Midbrain (tissue), 1 donor: ENCODE data around the gene SRSF11.

Source experiments
- DNase-seq: peaks from one replicate; lab custom pipeline; 2025; lab: John Stamatoyannopoulos, UW

SRSF11 gene

DNA sequence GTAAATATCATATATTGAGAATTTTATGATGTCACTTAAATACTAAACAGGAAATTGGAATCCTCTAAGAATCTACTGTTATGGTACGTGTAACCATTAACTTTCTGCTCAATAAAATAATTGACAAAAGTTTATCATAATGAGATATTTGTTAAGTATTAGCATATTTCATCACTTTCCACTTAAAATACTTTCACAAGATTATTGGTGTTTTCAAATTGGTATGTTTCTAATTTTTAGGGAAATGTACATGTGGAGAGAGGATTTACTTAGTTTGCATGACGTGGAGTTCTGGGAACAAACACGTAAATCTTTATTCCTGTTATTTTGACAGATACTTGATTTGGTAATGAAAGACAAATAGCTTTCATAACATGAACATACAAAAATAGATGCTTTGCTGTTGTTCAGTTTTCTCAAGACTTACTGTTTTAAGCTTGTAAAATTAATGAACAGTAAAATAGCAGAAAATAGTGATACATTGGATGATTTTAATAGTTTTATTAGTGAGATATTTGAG, 1.6 kb downstream of the SRSF11 start:
- DNase-seq: no peak

DNA sequence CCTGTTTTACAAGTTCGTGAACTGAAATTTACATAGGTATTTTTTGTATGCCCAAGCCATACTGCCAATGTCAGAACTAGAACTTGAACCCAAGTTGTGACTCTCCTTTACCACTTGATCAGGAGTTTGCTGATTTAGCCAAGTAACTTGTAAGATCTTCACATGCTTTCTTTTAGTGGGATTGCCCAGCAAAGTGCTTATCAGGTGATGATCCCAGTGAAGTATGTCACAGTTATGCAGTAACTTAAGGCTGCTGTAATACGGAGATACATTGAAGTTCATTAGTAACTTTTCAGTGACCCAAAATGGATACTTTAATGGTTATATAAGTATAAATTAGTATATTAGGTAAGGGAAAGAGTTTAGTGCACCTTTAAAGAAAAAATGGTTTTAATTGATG, 3.8 kb downstream of the SRSF11 start:
- no peak for DNase-seq

GRCh38 chr1:70227439-70227838, 6.3 kb downstream of the SRSF11 start:
- DNase-seq: no peak

DNA sequence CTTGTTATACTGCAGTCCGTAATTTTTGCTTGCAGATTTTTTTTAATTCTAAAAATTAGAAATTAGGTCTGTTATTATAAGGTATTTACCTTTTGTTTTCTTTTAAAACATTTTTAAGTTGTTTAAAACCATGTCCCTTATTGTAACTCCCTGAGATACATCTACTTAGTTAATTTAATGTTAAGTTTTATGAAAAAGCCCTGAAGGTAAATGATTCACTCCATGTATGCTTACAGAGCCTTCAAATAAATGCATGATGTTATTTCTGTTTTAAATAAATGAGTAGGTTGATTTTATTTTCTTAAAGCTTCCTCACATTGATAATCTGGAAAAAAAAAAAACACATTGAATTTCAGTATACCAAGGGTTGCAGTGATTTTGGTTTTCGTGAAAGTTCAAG, 7.5 kb downstream of the SRSF11 start:
- DNase-seq: no peak

DNA sequence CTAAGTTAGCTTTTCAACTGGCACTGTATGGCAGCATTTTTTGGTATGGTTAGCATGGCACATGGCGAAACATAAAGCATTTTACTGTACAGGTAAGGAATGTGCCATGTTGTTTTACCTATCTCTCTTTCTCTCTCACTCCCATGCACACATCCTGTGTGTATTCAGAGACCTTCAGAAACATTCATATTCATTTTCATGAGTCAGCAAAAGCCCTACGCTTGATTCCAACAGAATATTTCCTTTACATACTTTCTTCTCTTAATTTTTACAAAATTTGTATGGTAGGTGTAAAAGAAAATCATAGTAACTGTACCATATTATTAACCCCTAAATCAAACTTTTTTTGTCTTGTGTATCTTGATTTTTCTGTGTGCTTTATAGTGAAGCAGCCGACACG, 10.3 kb downstream of the SRSF11 start:
- no peak for DNase-seq

- DNase-seq: no peak
Measured at GRCh38 chr1:70234733-70235132, 13.6 kb downstream of the SRSF11 start.

- DNase-seq: no peak
Measured at GRCh38 chr1:70239940-70240339, 18.8 kb downstream of the SRSF11 start.

- DNase-seq: no peak
Measured at GRCh38 chr1:70247122-70247521, 25.9 kb downstream of the SRSF11 start.

- DNase-seq: no peak
Measured at GRCh38 chr1:70247768-70248167, 26.6 kb downstream of the SRSF11 start.

GRCh38 chr1:70248729-70249128, 27.5 kb downstream of the SRSF11 start:
- DNase-seq: no peak

GRCh38 chr1:70256664-70257063, 35.5 kb downstream of the SRSF11 start:
- no peak for DNase-seq

GRCh38 chr1:70264839-70265238, 43.7 kb downstream of the SRSF11 start:
- DNase-seq: no peak

GRCh38 chr1:70265946-70266345, 44.8 kb downstream of the SRSF11 start:
- no peak for DNase-seq

GRCh38 chr1:70277875-70278274, 56.7 kb downstream of the SRSF11 start:
- no peak for DNase-seq

GRCh38 chr1:70278710-70279109, 57.5 kb downstream of the SRSF11 start:
- no peak for DNase-seq

DNA sequence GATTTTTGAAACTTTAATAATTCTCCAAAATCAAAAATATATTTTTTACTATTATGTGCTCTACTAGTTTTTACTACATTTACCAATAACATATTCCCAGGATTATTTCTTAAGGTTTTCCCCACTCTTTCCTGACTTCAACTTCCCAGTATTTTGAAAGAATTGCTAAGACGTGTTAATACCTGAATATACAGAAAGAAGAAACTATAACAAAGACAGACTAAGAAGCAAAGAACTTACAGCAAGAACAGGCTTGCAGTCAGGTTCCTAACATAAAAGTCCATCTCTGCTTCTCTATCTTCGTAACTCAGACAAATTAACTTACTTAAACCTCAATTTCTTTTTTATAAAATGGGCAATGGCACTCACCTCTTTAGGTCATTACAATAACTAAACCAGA, 63.2 kb downstream of the SRSF11 start:
- DNase-seq: no peak

- no peak for DNase-seq
Measured at GRCh38 chr1:70286453-70286852, 65.3 kb downstream of the SRSF11 start.

DNA sequence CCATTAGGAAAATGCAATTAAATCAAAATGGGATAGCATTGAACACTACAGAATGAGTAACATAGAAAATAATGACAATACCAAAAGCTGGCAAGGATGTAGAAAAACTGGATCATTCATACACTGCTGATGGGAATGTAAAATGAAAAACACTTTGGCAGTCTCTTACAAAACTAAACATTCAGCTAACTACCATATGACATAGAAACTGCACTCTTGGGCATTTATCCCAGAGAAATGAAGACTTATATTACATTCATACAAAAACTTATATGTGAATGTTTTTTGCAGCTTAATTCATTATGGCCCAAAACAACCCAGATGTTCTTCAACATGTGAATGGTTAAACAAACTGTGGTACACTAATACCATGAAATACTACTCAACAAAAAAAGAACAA, 67.0 kb downstream of the SRSF11 start:
- no peak for DNase-seq

GRCh38 chr1:70290218-70290617, 69.0 kb downstream of the SRSF11 start:
- no peak for DNase-seq

- DNase-seq: no peak
Measured at GRCh38 chr1:70293186-70293843, 72.1 kb downstream of the SRSF11 start.

DNA sequence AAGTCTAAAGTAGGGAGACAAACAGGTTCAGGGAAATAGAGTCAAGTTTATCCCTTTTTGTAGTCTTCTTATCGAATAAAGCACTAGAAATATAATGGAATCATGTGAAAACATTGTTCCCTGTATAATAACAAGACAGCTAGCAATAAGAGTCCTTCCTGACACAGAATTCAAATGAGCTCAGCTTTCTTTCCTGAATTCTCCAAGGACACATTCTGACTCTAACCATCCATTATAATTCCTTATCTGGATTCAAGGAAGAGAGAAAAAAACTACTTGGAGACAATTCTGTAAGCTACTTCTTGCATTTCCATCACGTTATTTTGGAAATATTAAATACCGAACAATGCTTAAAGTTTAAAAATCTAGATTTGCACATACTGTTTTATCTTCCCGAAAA, 74.6 kb downstream of the SRSF11 start:
- no peak for DNase-seq

- DNase-seq: no peak
Measured at GRCh38 chr1:70299472-70299871, 78.3 kb downstream of the SRSF11 start.
